WTC11 (cell line): ENCODE results near the gene CD70. TPM values are rescaled to one million over a fixed set of nuclear protein-coding genes. Genes with fewer than 3 reads are reported as not detected.
"Not testable (repeated sequence)": the region's sequence is repeated elsewhere in the genome, so short reads cannot be mapped to it uniquely, and the experiment has no call there.

ENCODE experiments used
- ATAC-seq: fragments of 200-7000 bp; cut with Tn5 transposase; 2 replicates; pipeline ENCODE4 v1.10.0; 2021; ENCODE audit warnings: mild to moderate bottlenecking, moderate library complexity
- CTCF ChIA-PET: fragments of 300-600 bp; sonication (Branson Sonifier 250); formaldehyde crosslinking; loops from one replicate; lab custom pipeline; 2021; ENCODE audit warnings: antibody characterized with exemption; lab: Charles Lee
- POLR2A ChIA-PET: fragments of 350-600 bp; sonication (Branson Sonifier 250); formaldehyde crosslinking; loops from one replicate; lab custom pipeline; 2021; ENCODE audit warnings: antibody characterized with exemption; lab: Charles Lee
- DNase-seq: peaks from one replicate; pipeline ENCODE4 v3.0.0; 2021; ENCODE audit warnings: low spot score
- H3K27ac Mint-ChIP-seq: 2 replicates; pipeline ENCODE4 v1.8.0; 2021; ENCODE audit warnings: mixed read lengths
- H3K27me3 Mint-ChIP-seq: 2 replicates; pipeline ENCODE4 v1.8.0; 2021; ENCODE audit warnings: low read depth, mild to moderate bottlenecking, moderate library complexity, mixed read lengths
- H3K36me3 Mint-ChIP-seq: 2 replicates; pipeline ENCODE4 v1.8.0; 2021; ENCODE audit warnings: mixed read lengths
- H3K4me1 Mint-ChIP-seq: 2 replicates; pipeline ENCODE4 v1.8.0; 2022; ENCODE audit warnings: mixed read lengths
- H3K4me3 Mint-ChIP-seq: 2 replicates; pipeline ENCODE4 v1.8.0; 2021; ENCODE audit warnings: mild to moderate bottlenecking, moderate library complexity, mixed read lengths
- H3K9me3 Mint-ChIP-seq: 2 replicates; pipeline ENCODE4 v1.8.0; 2021; ENCODE audit warnings: mixed read lengths
- FOXP1 ChIP-seq: sonication (generic); formaldehyde crosslinking; IDR thresholded peaks from 2 replicates; pipeline ENCODE4 v1.8.0; 2022; ENCODE audit warnings: missing genetic modification reagents, mild to moderate bottlenecking, moderate library complexity, borderline replicate concordance
- JAZF1 ChIP-seq: fragments of 250-450 bp; sonication (Bioruptor Pico); IDR thresholded peaks from 2 replicates; pipeline ENCODE4 v1.9.0; 2021; ENCODE audit warnings: moderate library complexity, mild to moderate bottlenecking, inconsistent platforms
- SMAD4 ChIP-seq: sonication (generic); formaldehyde crosslinking; IDR thresholded peaks from 2 replicates; pipeline ENCODE4 v1.8.0; 2022; ENCODE audit warnings: mild to moderate bottlenecking, missing genetic modification reagents
- TEAD1 ChIP-seq: sonication (generic); formaldehyde crosslinking; IDR thresholded peaks from 2 replicates; pipeline ENCODE4 v1.8.0; 2022; ENCODE audit warnings: mild to moderate bottlenecking, missing genetic modification reagents
- ZNF317 ChIP-seq: sonication (generic); formaldehyde crosslinking; IDR thresholded peaks from 2 replicates; pipeline ENCODE4 v1.8.1; 2023; ENCODE audit warnings: low read depth, mild to moderate bottlenecking, moderate library complexity, missing genetic modification reagents, borderline replicate concordance
- ZNF416 ChIP-seq: fragments of 250-450 bp; sonication (Bioruptor Pico); IDR thresholded peaks from 2 replicates; pipeline ENCODE4 v1.9.0; 2021; ENCODE audit warnings: mild to moderate bottlenecking, inconsistent platforms
- total RNA-seq: library from RNA; stranded (reverse); gene quantifications from 3 replicates; pipeline ENCODE4 v1.2.3, GENCODE V29; 2021
- TF ChIP-seq, protein P1 (sequence below): fragments of 250-450 bp; sonication (Bioruptor Pico); conservative IDR thresholded peaks from 2 replicates; pipeline ENCODE4 v1.9.0; 2021; ENCODE audit warnings: mild to moderate bottlenecking
- TF ChIP-seq, protein P2 (sequence below): sonication (generic); formaldehyde crosslinking; IDR thresholded peaks from 2 replicates; pipeline ENCODE4 v1.8.1; 2022; ENCODE audit warnings: mild to moderate bottlenecking, moderate library complexity, missing genetic modification reagents
- TF ChIP-seq, protein P3 (sequence below): fragments of 250-450 bp; sonication (Bioruptor Pico); IDR thresholded peaks from 2 replicates; pipeline ENCODE4 v1.9.0; 2021; ENCODE audit warnings: moderate library complexity, mild to moderate bottlenecking, inconsistent platforms, borderline replicate concordance
- TF ChIP-seq, protein P4 (sequence below): sonication (generic); formaldehyde crosslinking; IDR thresholded peaks from 2 replicates; pipeline ENCODE4 v1.8.0; 2022; ENCODE audit warnings: mild to moderate bottlenecking, missing genetic modification reagents
- TF ChIP-seq, protein P5 (sequence below): sonication (generic); formaldehyde crosslinking; IDR thresholded peaks from 2 replicates; pipeline ENCODE4 v1.8.0; 2023; ENCODE audit warnings: missing genetic modification reagents, mild to moderate bottlenecking, borderline replicate concordance
- TF ChIP-seq, protein P6 (sequence below): fragments of 250-450 bp; sonication (Bioruptor Pico); IDR thresholded peaks from 2 replicates; pipeline ENCODE4 v1.9.0; 2021; ENCODE audit warnings: mild to moderate bottlenecking

CD70 gene
- total RNA-seq, 1 experiment from 2014 or later, result 2.1 TPM

DNA sequence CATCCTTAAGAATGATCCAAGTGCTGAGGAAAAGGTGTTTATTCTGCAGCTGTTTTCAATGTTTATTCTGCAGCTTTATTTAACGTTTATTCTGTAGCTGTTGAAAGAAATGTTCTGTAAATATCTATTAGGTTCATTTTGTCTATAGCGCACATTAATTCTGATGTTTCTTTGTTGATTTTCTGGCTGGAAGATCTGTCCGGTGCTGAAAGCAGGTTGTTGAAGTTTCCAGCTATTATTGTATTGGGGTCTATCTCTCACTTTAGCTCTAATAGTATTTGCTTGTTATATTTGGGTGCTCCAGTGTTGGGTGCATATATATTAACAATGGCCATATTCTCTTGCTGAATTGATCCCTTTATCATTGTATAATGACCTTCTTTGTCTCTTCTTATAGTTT lies 20.2 kb downstream of the CD70 start (continued):
- TF ChIP-seq, protein P1, sequence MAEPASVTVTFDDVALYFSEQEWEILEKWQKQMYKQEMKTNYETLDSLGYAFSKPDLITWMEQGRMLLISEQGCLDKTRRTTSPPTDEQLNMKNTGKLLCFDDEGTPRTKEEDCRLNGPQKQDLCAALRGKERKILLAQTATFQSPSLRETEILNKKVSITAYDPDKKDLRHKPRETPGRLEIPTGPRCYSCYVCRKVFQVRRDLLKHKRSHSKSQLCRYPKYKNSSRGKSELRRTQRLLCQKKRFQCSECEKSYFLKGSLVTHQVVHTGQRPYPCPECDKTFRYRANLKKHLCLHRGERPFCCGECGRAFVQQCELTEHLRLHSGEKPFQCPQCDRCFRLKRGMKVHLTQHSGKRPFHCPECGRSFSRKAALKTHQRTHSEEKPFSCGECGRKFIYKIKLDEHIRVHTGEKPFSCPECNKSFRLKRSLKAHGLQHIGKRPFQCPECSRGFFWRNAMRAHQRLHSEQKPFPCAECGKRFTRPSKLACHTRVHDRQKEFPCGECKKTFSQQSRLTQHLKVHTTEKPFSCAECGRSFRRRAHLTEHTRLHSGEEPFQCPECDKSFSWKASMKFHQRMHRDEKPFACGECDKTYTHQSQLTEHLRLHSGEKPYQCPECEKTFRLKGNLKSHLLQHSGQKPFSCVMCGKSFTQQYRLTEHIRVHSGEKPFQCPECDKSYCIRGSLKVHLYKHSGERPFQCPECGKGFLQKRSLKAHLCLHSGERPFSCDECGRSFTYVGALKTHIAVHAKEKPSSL (CRISPR knock-in tag), result no peak
- TF ChIP-seq FOXP1 (no peak), JAZF1 (CRISPR knock-in tag) (no peak), SMAD4 (CRISPR knock-in tag) (no peak), TEAD1 (CRISPR knock-in tag) (no peak)
- TF ChIP-seq, protein P2, sequence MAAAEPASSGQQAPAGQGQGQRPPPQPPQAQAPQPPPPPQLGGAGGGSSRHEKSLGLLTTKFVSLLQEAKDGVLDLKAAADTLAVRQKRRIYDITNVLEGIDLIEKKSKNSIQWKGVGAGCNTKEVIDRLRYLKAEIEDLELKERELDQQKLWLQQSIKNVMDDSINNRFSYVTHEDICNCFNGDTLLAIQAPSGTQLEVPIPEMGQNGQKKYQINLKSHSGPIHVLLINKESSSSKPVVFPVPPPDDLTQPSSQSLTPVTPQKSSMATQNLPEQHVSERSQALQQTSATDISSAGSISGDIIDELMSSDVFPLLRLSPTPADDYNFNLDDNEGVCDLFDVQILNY, result no peak

DNA sequence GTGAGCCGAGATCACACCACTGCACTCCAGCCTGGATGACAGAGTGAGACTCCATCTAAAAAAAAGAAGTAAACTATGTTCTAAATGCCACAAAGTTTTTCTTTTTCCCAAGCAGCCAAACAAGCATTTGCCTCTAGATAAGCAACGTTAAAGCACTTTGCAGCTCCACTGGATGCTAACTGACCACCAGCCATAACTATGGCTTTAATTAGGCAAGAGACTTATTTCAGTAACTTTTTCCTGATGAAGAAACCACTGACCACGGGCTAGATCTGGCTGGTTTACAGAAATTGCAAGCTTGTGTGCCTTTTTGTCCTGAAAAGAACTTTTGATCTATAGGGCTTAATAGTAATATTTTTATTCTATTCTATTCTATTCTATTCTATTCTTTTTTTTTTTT lies 22.1 kb downstream of the CD70 start:
- TF ChIP-seq, protein P3, sequence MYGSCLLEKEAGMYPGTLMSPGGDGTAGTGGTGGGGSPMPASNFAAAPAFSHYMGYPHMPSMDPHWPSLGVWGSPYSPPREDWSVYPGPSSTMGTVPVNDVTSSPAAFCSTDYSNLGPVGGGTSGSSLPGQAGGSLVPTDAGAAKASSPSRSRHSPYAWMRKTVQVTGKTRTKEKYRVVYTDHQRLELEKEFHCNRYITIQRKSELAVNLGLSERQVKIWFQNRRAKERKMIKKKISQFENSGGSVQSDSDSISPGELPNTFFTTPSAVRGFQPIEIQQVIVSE, result no peak
- TF ChIP-seq, protein P4, sequence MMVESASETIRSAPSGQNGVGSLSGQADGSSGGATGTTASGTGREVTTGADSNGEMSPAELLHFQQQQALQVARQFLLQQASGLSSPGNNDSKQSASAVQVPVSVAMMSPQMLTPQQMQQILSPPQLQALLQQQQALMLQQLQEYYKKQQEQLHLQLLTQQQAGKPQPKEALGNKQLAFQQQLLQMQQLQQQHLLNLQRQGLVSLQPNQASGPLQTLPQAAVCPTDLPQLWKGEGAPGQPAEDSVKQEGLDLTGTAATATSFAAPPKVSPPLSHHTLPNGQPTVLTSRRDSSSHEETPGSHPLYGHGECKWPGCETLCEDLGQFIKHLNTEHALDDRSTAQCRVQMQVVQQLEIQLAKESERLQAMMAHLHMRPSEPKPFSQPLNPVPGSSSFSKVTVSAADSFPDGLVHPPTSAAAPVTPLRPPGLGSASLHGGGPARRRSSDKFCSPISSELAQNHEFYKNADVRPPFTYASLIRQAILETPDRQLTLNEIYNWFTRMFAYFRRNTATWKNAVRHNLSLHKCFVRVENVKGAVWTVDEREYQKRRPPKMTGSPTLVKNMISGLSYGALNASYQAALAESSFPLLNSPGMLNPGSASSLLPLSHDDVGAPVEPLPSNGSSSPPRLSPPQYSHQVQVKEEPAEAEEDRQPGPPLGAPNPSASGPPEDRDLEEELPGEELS, result no peak
- TF ChIP-seq, all 79 proteins: peak for 0
- Mint-ChIP-seq H3K4me1 (peaks cover 7% of the 10 kb centered on the region; the same call in 1 of the 2 replicates), H3K27me3 (peaks cover 25% of the 10 kb centered on the region), H3K4me3 (no peak overlapping the region), H3K36me3 (peaks cover 25% of the 10 kb centered on the region), H3K9me3 (peaks cover 46% of the 10 kb centered on the region), H3K27ac (no peak overlapping the region)
- CTCF ChIA-PET, result interaction anchor here (1.0 to 1.4 kb wide), 2 partner anchors 52 to 295 kb away, joined by 3 to 5 read pairs; no protein-coding TSS in a partner anchor
- ATAC-seq, result no peak
- DNase-seq, result no peak
- POLR2A ChIA-PET, result no interaction called here

DNA sequence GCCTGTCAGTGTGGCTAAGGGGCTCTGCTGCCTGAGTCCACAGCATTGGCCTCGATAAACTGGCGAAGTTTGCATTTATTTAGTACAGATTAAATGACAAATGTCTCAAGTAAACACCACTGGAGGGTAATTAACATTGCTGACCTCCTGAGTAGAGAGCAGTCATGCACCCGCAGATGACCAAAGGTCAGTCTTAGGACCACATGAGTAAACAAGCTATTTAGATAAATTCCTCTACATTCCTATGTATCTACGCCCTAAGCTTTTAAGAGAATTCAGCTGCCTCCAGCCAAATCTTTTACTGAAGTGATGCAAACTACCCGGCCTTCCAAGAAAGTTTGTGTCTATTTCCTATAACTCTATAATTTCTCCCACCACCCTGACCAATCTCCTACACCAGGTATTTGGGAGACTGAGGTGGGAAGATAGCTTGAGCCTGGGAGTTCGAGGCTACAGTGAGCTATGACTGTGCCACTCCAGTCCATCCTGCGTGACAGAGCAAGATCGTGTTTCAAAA lies 22.9 kb downstream of the CD70 start:
- CTCF ChIA-PET, result no interaction called here
- peaks cover 54% of the 10 kb centered on the region for H3K9me3 Mint-ChIP-seq

DNA sequence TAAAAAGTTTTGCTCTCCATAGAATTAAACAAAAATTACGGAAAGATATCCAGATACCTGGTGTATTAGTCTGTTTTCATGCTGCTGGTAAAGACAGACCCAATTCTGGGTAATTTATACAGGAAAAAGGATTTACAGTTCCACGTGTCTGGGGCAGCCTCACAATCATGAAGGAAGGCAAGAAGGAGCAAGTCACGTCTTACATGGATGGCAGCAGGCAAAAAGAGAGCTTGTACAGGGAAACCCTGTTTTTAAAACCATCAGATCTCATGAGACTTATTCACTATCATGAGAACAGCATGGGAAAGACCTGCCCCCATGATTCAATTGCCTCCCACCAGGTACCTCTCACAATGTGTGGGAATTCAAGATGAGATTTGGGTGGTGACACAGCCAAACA lies 24.2 kb downstream of the CD70 start:
- DNase-seq, POLR2A ChIA-PET, ATAC-seq, H3K4me1 Mint-ChIP-seq, CTCF ChIA-PET, H3K27ac Mint-ChIP-seq, H3K4me3 Mint-ChIP-seq: not testable (repeated sequence)
- peaks cover 25% of the 10 kb centered on the region for H3K36me3 Mint-ChIP-seq
- H3K9me3 Mint-ChIP-seq, result peaks cover 57% of the 10 kb centered on the region
- peaks cover 22% of the 10 kb centered on the region for H3K27me3 Mint-ChIP-seq

More for the DNA sequence above, 22.9 kb downstream of the CD70 start:
- peaks cover 7% of the 10 kb centered on the region; the same call in 1 of the 2 replicates for H3K4me1 Mint-ChIP-seq
- TF ChIP-seq ZNF416 (CRISPR knock-in tag), result no peak
- TF ChIP-seq, protein P5, sequence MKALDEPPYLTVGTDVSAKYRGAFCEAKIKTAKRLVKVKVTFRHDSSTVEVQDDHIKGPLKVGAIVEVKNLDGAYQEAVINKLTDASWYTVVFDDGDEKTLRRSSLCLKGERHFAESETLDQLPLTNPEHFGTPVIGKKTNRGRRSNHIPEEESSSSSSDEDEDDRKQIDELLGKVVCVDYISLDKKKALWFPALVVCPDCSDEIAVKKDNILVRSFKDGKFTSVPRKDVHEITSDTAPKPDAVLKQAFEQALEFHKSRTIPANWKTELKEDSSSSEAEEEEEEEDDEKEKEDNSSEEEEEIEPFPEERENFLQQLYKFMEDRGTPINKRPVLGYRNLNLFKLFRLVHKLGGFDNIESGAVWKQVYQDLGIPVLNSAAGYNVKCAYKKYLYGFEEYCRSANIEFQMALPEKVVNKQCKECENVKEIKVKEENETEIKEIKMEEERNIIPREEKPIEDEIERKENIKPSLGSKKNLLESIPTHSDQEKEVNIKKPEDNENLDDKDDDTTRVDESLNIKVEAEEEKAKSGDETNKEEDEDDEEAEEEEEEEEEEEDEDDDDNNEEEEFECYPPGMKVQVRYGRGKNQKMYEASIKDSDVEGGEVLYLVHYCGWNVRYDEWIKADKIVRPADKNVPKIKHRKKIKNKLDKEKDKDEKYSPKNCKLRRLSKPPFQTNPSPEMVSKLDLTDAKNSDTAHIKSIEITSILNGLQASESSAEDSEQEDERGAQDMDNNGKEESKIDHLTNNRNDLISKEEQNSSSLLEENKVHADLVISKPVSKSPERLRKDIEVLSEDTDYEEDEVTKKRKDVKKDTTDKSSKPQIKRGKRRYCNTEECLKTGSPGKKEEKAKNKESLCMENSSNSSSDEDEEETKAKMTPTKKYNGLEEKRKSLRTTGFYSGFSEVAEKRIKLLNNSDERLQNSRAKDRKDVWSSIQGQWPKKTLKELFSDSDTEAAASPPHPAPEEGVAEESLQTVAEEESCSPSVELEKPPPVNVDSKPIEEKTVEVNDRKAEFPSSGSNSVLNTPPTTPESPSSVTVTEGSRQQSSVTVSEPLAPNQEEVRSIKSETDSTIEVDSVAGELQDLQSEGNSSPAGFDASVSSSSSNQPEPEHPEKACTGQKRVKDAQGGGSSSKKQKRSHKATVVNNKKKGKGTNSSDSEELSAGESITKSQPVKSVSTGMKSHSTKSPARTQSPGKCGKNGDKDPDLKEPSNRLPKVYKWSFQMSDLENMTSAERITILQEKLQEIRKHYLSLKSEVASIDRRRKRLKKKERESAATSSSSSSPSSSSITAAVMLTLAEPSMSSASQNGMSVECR, result no peak
- TF ChIP-seq, protein P6, sequence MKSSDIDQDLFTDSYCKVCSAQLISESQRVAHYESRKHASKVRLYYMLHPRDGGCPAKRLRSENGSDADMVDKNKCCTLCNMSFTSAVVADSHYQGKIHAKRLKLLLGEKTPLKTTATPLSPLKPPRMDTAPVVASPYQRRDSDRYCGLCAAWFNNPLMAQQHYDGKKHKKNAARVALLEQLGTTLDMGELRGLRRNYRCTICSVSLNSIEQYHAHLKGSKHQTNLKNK (CRISPR knock-in tag), result no peak
- no peak for TF ChIP-seq ZNF317 (CRISPR knock-in tag)
- TF ChIP-seq, protein P1 (CRISPR knock-in tag), result no peak
- ATAC-seq, result no peak
- POLR2A ChIA-PET, result no interaction called here
- H3K27me3 Mint-ChIP-seq, result peaks cover 26% of the 10 kb centered on the region
- no peak for DNase-seq
- no peak overlapping the region for H3K4me3 Mint-ChIP-seq
- peaks cover 25% of the 10 kb centered on the region for H3K36me3 Mint-ChIP-seq
- H3K27ac Mint-ChIP-seq, result no peak overlapping the region
